Activated T-helper 9 cell treated with anti-CD3 and anti-CD28 coated beads, Interleukin-2, amount 50 U/mL, for 16 hours (primary cell): ENCODE measurements around the gene DUSP28.
"Not testable (repeated sequence)": the region's sequence is repeated elsewhere in the genome, so short reads cannot be mapped to it uniquely, and the experiment has no call there.

Source experiments
- DNase-seq: peaks from one replicate; pipeline ENCODE4 v3.0.0-alpha.2; 2020; ENCODE audit warnings: low read depth

DUSP28 gene, protein sequence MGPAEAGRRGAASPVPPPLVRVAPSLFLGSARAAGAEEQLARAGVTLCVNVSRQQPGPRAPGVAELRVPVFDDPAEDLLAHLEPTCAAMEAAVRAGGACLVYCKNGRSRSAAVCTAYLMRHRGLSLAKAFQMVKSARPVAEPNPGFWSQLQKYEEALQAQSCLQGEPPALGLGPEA

DNA sequence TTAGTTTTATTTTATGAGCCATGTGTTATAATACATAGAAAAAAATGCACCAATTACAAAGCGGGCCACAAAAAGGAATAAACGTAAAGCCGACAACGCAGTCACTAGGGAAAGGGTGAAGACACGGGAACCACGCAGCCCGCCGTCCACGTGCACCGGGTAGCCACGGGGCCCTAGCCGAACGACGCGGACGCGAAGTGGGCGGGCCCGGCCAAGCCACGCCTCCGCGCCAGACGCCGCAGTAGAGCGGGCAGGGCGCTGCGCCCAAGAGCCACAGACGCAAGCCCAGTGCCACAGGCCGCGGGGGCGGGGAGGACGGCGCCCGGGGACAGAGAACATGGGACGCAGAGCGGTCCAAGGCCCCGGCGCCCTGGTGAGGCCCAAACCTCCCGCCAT, at the start of gene DUSP28:
DUSP28 (plus strand) TSS at position 274 of the 396 bp plus-strand sequence. CDS start 328 bp downstream, outside the sequence.
- DNase-seq = peak; percentile 87

DNA sequence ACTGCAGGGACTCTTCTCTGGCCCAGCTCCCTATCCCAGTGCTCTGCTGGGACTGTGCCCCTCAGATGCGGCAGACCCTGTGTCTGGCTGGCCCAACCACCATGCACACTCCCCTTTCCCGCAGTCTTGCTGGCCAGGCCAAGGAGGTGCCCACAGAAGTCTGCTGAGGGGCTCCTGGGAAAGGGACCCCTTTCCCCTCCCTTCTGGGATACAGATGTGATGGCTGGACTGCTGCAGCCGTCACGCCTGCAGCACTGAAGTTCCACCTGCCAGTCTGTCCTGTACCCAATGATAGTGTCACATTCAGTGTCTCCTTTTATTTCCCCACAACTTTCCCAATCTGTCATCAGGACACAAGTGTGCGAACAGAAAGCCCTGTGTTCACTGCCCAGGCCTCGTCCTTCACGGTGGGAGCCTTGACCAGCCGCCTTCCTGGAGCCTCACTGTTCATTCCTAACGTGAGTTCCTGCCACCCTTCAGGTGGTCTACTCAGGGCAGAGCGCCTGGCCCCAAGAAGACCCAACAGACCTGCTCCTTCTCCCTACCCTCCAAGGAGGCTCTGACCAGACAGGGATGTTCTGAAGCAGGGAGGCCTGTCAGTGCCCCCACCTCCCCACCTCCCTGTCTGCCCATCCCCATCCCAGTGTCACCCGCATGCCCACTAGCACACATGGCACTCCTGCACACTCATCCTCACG, 49.5 kb upstream of the DUSP28 start:
- DNase-seq = no peak

DNA sequence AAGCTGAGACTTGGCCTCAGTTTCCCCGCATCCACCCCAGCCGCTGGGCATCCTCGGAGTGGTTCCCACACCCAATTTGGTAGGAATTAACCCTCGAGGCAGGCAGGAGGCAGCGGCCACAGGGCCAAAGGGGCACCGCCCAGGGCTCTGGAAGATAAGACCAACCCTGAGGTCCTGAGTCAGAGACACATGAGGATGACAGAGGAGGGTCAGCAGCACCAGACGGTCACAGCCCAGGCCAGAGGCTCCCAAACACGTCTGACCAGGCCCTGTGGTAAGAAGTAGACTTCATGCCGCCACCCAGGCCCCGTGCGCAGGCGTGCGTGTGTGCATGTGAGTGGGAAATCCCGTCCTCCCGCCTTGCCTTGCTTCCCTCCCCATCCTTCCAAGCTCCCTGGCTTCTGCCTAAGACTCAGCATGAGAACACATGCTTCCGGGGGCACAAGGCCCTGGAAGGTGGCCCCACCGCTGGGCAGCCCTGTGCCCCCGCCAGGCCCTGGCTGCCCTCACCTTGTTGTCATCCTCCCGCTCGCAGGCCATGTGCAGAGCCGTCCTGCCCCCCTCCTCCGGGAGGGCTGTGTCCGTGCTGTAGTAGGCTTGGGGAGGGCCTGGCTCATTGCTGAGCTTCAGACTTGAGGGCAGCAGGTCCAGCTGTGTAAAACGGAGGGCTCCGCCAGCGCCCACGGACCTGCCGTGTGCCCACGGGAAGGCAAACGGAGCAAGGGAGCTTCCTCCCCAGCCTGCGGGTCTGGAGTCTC, 48.6 kb upstream of the DUSP28 start:
- no peak for DNase-seq

DNA sequence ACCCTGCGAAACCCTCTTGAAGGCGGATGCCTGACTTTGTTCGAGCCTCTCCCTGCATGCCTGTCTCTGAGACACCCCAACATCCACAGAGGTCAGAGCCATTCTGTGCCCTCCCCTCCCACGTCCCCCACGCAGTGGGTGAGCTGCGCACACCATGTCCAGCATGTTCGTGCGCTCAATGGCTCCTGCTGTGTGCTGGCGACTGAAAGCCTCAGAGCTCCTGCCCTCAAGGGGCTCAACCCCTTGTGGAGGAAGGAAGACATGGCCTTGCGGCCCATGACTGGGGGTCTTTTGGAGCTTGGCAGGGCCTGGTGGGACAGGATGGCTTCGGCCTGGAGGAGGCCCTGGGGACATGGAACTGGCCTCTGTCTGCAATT, 48.1 kb upstream of the DUSP28 start:
- DNase-seq = no peak

DNA sequence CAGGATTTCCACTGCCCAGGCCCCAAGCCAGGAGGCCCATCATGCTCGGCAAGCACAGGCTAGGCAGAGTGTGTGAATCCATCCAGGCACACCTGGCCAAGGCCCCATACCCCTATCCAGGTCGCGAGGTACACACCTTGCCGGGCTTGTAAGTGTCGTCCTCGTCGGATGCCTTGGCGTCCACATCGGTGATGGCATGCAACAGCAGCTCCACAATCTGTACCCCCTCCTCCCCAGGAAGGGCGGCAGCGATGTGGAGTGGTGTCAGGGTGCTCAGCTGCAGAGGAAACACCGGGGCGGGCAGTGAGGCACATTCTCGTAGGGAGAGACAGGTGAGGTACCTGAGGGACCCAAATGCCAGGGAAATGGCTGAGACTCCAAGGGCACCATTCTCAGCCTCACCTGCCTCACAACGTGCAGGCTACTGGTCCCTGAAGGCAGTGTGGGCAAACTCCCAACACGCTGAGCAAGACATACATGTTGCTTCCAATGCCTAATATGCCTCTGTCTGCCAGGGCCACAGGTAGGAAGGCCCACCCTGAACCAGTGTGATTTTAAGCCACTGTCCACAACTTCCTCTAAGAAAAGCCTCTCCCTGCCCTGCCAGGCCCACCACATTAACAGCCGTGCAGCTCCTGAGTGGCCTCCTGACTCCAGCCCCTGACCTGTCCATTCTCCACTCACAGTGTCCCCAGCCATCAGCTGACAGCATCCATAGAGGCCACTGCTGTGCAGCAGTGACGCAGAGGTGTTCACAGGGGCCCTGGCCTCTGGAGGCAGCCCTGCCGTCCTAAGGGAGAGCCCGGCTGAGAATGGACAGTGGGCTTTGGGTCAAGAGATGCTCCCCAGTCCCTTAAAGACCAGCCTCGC, 47.3 kb upstream of the DUSP28 start:
- no peak for DNase-seq

DNA sequence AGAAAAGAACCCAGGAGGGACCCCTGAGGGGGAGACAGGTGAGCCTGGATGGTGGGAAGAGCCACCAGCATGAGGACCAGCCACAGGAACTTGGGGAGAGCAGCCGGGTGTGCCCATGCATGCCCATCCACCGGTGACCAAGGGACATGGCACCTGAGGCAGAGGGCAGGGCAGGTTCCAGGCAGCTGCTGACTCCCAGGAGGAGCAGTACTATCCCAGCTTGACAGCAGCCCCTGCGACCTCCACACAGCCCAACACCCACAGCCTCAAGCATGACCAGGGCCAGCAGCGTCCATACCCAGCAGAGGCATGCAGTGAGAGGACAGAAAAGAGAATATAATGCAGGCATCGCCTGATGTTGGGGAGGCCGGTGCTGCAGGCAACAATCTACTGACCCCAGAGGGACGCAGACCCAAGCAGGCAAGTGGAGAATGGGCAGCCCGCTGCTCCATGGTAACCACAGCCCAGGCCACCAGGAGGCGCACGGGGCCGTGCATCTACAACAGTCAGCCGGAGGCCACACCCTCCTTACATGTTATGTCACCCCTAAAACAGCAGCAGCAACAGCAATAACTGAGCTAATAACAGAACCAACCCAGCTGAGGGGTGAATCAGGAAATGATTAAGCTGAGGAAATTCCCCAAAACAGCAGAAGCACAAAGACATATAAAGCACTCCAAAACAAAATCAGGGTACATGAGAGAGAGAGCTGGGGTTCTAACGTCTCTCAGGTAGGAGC, 46.4 kb upstream of the DUSP28 start:
- peak; percentile 75 for DNase-seq

DNA sequence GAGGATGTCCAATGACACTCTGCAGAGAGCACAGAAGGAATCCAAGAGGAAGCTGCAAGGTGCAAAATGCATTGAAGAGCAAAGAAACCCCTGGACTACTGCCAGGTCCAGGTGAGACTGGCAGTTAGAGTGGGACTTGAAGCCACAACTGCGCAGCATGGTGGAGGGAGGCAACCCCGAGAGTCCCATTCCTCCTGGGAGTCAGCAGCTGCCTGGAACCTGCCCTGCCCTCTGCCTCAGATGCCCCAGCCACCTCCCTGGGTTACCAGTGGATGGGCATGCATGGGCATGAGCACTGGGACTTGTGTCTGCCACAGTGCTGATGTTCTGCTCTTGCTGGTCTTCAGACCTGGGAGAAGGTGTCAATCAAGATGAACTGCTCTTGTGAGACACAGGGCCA, 45.5 kb upstream of the DUSP28 start:
- no peak for DNase-seq

DNA sequence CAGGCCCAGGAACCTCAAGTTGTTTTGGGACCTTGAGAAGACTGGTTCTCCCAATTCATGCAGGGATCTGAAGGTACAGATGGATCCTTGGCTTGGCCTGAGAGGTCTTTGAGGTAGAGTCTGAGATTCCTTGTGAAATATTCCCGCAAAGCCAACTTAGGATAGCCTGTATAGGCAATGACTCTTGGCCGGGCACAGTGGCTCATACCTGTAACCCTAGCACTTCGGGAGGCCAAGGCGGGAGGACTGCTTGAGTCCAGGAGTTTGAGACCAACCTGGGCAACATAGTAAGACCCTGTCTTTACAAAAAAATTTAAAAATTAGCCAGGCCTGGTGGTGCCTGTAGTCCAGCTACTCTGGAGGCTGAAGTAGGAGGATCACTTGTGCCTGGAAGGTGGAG, 42.8 kb upstream of the DUSP28 start:
- no peak for DNase-seq

DNA sequence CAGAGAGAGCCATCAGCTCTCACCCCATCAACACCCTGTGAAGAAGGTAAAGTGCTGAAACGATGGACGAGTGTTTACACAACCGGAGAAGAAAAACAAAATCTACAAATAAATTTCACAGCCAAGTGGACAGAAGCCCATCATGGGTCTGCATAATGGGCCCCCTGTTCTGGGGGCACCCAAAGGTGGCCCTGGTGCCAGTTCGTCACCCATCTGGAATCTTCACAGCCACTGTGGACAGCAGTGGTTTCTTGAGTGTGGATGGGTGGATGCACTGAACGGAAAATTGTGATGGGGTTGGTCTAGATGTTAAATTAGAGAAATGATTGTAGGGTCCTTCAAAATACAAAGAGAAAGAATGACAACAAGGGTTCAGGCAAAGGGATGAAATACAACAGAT, 41.2 kb upstream of the DUSP28 start:
- DNase-seq = no peak

DNA sequence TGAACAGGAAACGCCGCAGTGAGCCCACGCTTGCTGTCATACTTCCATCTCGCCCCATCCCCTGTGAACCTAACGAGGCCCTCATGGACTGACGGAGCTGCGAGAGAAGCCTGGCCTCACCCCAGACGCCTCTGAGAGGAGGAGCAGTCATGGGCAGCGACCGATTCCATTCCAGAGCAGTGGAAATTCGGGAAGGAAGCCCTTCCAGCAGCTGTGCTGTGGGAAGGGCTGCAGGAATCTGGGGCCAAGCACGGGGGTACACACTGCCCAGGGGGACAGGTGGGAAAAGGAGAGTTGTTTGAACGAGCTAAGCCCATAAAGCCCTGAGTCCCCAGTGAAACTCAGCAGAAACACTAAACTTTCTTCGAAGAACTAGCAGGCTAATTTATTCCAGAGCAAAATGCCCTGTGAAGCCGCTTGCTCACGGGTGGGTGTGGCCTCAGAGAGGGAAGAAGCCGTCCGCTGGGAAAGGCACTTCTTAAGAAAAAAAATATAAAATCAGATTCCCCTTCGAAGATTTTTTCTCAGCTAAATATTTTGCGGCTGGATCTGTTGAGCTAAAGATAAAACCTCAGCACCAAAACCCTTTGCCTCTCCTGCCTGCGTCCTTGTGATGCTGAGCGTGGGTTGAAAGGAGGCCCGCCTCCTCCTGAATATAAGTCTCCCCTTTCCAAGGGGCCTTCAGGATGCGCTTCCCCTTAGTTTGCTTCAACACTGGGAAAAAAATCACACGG, 40.6 kb upstream of the DUSP28 start:
- DNase-seq = no peak

DNA sequence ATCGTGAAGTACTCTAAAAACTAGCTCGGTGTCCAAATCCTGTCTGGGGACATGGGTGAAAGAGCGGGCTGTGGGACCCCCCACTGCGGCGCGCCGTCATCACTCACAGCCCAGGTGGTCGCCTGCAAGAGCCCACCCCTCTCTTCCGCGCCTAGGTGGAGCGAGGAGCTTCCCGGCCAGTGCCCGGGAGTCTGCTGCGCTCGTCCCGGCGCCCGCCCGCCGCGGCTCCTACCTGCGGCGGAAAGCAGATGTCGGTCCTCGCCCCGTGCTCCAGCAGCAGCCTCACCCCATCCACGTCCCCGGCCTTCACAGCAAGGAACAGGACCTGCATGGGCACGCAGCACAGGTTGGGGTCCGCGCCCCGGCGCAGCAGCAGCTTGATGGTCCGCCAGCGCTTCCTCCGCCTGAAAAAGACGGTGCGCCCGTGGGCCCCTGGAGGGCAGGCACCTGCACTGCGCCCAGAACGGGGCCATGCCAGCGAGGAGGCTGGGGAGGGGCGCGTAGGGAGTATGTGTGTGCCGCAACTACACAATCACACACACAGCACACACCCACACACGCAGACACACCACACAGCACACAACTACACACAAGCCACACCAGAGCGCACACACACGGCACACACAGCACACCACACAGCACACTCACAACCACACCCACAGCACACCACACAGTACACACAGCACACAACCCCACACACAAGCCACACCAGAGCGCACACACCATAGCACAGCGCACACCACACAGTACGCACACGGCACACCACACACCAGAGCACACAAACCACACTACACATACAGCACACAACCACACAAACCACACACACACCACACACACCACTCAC, 39.8 kb upstream of the DUSP28 start:
- no peak for DNase-seq

DNA sequence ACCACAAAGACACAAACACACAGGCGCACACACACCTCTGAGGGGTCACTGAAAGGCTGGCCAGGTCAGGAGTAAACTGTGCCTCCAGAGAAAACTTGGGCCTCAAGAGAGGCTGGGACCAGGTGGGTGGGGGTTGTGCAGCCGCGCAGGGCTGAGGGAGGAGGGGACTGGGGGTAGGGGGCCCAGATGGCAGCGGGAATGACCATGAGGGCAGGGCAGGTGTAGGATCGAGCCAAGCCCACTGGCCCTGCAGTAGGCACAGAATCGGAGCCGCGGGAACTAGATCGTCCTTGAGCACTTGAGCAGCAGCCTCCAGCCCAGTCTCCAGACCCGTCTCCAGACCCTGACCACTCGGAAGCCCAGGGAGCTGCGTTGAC, 39.2 kb upstream of the DUSP28 start:
- DNase-seq = no peak

DNA sequence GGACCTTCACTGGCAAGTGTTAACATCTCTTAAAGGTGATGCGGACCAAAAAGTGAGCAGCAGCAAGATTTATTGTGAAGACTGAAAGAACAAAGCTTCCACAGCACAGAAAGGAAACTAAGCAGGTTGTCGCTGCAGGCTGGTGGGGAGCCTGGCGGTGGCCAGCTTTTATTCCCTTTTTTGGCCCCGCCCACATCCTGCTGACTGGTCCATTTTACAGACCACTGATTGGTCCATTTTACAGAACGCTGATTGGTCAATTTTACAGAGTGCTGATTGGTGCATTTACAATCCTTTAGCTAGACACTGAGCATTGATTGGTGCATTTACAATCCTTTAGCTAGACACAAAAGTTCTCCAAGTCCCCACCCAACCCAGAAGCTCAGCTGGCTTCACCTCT, 38.3 kb upstream of the DUSP28 start:
- not testable (repeated sequence) for DNase-seq

DNA sequence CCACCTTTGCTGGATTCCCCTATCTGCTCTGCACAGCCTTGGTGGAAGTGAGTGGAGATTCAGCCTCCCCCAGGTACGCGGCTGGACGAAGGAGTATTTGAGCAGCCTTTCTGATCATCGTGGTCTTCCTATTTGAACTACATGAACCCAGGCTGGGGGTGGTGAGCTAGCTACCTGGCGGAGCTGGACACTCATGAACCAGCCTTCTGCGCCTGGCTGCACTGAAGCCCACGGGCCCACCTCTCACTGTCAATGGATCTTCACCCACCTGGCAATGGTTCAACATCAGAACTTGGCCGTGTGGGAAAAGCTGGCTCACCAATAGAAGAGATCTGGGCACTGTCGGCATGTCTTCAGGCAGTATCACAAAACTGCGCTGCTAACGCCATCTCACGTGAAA, 37.8 kb upstream of the DUSP28 start:
- DNase-seq = no peak

DNA sequence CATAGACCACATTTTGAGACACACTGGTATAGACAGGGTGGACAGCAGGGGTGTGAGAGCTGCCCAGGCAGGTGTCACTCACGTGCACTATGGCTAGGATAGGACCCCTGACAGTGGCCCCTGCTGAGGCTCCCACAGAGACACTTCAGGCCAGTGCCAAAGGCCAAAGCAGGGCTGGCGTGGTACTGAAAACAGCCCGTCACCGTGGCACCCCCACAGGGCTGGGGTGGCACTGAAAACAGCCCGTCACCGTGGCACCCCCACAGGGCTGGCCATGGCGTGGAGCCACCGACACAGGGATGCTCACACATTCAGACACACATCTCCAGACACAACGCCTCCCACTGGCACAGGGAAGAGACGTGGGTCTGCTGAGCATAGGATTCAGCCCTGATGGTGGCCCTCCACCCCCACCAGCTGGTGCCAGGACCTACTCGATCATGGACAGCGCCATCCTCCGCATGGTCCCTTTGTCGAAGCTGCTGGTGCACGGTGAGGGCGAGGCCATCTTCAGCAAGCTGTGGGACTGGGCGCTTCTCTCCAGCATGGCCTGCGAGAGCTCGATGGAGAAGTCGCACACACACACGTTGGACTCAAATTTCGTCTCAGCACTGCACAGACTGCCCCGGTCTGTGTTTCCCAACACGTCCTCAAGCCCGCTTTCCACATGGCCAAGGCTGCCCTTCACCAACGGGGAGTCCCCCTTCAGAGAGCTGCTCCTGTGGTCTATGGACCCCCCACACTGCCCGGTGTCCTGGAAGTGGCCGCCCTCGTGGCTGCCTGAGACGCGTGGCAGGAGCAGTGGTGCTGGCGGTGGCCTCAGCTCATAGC, 36.5 kb upstream of the DUSP28 start:
- no peak for DNase-seq

DNA sequence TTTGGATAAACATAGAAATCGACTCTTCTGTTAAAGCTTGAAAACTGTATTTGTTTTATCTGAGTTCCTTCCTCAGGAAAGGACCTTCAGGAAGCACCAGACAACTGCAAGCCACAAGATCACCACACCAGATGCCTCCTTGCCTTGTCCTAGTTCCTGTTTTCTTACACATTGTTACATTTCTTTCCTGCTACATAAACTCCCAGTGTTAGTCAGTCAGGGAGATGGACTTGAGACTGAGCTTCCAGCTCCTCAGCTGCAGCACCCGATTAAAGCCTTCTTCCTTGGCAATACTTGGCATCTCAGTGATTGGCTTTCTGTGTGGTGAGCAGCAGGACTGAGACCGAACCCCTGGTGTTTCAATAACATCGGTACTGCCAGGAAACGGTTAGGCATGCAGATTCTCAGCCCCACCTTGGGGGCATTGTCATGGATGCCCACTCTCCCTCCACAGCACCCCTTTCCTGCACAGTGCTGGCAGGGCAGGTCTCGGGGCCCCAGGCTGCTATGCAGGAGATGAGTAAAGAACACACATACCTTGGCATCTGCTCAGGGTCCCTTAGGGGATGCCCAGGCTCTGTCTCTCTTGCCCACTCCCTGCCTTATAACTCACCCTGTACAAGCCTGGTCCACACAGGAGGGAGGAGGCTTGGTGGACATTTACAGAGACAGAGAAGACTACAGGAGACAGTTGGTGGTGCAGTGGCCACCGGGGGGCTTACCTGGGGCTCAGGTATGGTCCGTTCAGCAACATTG, 35.0 kb upstream of the DUSP28 start:
- DNase-seq = no peak

DNA sequence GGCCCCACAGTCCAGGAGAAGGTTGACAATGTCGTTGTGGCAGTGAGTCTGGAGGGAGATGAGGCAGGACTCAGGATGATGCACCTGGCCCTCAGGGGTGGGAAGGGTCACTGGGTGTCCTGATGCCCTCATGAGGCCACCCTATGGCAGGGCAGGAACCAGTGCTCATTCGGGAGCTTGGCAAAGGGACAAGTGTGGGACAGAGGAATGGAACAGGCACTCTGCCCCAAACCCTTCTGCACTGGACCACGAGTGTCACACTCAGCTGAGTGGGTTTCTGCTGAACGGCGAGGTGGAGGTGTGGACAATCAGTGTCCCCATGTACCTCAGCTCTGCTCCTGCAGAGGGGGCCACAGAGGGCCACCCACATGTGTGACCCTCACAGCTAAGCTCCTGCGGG, 34.4 kb upstream of the DUSP28 start:
- DNase-seq = no peak

DNA sequence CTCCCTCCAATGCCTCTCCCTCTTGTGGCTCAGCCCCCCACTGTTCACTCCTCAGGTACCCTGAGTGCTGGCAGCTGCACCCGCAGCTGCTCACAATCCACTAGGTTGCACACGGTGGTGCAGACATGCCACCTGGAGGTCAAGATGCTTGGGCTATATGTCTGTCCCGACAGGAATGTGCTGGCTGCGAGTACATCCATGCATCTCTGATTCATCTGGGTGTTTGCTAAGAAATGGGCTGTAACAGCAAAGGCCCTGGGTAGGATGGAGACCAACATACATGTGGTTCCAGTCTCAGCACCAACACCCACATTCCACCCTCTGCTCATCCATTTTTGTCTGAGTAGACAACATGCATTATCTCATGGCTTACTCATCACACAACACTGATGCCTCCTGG, 33.6 kb upstream of the DUSP28 start:
- no peak for DNase-seq
